Endometrium (tissue), 2 donors: ENCODE results near the gene GPR12.
"Not testable (repeated sequence)": the region's sequence is repeated elsewhere in the genome, so short reads cannot be mapped to it uniquely, and the experiment has no call there.

Source experiments
- FAIRE-seq: peaks from 2 replicates; lab custom pipeline; 2012; peaks lifted over from hg19 to GRCh38; lab: Jason Lieb, UNC
- donor health status: control.
- donor health status: control.

GPR12 gene

DNA sequence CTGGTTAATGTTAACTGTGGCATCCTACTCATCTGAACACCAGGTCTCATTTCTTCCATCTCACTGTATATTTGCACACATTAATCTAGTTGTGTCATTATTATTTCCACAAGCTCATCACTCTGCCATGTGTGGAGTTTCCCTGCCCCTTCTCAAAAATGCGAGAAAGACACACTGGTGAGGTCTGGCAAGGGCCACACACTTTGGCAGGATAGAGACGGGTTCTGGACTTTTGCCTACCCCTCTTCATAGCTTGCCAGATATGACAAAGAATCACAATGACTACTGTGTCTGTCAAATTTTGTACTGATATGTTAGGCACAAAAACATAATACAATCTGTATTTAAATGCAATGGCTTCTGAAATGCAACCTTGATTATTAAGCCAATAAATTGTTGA lies 12.9 kb downstream of the GPR12 start:
- no peak for FAIRE-seq

DNA sequence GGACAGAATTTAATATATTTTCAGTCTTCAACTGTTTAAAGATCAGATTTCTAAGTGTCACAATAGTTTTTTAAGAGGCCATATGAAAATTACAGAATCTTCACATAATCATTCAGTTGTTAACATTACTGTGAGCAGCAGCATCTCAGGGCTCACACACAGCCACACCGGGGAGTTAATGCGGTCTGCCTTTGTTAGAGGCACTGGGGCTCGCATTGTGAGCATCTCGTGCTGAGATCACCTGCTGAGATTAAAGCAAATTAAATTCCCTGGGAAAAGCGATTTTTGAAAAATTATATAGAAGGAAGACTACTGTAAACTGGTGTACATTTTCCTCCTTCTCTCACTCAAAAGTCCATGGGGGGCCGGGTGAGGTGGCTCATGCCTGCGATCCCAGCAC lies 16.6 kb downstream of the GPR12 start:
- no peak for FAIRE-seq

DNA sequence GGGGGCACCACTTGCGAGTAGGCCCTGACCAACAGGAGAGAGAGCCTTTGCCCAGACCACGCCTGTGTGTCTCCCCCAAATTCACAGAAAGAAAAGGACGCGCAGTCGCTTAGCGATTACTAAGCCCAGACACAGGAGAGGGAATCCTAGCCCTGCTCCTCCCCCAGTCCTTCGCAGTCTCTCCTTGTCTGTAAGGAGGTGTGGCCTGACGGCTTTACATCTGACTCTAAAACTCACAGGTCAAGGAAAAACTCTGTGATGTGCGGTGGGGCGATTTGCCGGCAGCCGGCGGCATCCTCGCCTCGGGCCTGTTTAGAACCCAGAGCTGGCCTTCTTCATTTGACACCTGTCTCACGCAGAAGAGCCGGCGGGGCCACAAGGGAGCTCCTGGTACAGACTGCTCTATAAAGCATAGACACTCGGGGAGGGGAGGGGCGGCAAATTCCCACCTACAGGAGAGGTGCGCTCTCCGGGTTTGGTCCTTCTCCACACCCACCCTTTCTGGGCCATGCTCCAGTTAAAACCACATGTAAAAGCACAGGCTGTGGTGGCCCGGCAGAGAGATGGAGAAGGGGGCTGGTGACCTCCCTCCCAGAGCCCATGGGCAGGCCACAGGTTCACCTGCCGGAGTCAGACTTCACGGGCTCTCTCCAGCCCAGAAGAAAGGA lies 17.8 kb downstream of the GPR12 start:
- no peak for FAIRE-seq

DNA sequence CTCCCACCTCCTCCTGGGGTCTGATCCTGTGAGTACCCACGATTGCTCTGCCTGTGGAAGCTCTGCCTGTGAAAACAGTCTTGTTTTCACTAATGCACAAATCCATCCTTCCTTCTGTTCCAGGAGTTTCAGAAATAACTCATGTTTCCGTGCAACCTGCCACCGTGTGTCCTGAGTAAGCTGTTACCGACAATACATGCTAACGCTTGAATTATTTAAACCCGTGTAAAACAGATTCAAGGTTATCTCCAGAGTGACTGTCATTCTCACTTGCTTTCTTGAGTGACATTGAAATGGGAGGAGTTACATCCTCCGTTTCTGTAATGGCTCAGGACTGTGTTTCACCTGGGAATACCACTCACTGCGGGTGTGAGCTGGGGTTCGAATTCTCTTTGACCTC lies 24.9 kb downstream of the GPR12 start:
- FAIRE-seq: no peak

DNA sequence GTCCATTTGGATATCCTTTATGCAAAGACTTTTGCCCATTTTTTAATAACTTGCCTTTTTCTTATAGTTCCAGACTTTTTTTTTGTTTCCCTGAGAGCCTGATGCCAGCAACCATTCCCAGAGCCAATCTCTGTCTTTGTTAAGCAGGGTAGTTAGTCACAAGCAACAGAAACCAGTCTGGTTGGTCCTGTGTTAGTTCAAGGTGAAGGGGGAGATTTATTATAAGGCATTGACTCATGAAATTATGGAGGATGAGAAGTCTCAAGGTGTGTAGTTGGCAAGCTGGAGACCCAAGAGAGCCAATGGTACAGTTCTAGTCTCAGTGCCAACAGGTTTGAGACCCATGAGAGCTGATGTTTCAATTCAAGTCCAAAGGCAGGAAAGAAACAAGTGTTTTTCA lies 33.0 kb downstream of the GPR12 start:
- FAIRE-seq: no peak

DNA sequence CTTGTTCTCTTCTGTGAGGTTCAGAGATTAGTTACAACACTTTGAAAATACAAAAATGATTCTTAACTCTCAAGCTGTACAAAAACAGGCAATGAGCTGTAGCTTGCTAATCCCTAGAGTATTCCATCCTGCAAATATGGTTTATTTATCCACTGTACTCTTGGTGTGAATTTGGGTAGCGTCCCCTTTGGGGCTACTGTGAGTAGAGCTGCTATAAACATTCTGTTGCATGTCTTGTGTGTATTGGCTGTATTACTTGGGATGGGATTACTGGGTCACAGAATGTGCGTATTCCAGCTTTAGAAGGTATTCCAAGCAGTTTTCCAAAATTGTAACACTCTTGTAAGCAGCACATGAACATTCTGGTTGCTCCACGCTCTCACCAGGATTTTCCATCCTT lies 33.5 kb downstream of the GPR12 start:
- no peak for FAIRE-seq

DNA sequence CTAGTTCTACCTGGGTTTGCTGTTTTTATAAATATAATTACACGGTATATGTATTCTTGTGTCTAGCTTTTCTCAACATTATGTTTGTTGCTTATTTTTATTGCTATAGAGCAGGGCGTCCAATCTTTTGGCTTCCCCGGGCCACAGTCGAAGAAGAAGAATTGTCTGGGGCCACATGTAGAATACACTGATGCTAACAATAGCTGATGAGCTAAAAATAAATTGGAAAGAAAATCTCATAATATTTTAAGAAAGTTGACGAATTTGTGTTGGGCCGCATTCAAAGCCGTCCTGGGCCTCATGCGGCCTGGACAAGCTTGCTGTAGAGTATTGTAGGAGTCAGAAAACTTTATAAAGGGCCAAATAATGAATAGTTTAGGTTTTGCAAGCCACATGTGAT lies 33.9 kb downstream of the GPR12 start:
- FAIRE-seq: no peak

DNA sequence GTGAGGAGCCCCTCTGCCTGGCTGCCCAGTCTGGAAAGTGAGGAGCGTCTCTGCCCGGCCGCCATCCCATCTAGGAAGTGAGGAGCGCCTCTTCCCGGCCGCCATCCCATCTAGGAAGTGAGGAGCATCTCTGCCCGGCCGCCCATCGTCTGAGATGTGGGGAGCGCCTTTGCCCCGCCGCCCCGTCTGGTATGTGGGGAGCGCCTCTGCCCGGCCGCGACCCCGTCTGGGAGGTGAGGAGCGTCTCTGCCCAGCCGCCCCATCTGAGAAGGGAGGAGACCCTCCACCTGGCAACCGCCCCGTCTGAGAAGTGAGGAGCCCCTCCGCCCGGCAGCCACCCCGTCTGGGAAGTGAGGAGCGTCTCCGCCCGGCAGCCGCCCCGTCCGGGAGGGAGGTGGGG lies 37.0 kb downstream of the GPR12 start:
- FAIRE-seq: not testable (repeated sequence)

DNA sequence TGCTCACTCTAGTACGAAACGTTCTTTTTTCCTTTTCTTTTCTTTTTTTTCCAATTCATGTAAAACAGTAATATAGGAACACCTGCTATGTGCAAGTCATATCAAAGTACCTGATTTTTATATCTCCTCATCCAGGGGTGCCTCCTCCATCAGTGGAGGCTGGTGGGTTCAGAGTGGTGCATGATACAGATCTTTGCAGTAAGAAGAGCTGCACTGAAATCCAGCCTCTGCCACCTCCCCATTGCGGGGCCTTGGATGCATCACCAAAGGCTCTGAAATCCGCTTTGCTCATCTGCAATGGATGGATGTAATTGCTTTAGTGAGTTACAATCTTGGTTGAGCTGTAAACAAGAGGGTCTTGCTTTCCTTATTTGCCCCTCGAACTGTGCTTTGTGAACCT lies 38.3 kb downstream of the GPR12 start:
- FAIRE-seq: no peak

DNA sequence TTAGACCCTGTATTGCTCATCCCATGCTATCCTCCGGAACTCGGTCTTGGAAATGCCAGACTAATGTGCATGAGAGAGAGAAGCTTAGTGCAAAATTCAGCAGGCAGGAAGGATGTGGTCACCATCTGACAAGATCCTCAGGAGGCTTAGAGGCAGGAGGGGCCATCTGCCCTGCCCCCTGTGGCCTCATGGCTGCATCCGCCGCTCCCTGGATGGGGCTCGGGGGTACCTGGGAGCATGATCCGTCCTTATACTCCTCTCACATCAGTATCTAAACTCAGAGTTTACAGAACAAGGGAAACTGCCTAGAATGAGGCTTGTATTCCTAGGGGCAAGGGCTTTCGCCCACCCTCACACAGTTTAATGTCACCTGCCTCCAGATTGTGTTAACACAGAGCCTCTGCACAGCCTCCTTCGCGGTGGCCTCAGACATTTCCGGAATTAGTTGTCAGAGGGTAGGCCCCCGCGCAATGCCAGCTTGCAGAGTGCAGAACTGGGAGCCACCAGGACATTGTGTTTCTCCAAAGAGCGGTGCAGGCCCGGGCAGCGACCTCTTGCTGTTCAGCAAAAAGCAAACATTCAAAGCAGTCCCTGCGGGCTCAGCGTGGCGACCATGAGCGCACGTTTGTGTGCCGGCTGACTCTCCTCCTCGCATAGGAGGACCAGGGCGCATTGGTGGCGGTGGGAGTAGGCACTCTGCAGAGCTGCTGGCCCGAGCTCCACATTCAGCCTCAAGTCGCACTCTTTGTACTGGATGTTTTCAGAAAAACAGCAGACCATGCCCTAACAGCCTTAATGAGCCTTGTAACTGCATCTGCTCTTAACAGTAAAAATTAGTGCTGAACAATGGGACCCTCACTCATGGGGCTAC lies 39.1 kb downstream of the GPR12 start:
- FAIRE-seq: no peak

DNA sequence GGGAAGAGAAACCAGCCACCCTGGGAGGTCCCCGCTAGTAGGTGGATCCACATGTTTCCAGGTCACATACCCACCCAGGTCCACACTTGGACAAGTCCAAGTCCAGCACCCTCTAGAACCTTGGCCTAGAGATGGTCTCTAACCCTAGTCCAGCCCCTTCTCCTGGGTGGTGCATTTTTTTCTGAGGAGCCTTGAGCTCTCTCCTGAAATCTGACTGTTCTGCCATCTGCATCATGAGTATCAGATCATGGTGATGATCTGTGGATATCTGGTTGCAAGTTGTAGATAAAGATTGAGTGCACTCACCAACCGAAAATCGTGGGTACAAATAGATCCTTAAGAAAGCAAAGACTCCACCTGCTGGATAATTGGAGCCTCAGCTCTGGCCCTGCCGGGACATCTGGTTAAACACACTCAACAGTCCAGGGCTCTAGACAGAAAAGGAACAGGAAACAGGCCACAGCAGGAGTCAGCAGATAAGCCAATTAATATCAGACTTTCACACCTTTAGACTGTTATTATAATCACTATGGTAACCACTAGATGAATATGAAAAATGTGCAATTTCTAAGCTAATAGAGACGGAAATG lies 41.1 kb downstream of the GPR12 start:
- no peak for FAIRE-seq

DNA sequence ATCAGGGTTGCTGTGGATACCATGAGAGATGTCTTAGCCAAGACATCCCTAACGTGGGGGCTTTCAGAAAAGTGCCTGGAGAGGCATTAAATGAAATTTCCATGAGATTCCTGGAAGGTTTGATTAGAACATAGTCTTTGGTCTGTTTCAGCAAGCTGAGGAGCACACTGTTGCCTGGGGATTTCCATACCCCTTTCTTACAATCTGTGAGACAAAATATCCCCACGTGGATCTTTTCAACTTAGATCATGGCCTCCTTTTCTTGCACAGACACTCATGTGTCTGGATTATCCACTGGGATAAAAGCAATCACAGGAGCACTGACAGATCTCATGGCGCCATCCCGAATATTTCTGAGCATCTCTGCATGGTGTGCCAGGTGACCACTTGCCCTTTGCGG lies 41.7 kb downstream of the GPR12 start:
- no peak for FAIRE-seq

DNA sequence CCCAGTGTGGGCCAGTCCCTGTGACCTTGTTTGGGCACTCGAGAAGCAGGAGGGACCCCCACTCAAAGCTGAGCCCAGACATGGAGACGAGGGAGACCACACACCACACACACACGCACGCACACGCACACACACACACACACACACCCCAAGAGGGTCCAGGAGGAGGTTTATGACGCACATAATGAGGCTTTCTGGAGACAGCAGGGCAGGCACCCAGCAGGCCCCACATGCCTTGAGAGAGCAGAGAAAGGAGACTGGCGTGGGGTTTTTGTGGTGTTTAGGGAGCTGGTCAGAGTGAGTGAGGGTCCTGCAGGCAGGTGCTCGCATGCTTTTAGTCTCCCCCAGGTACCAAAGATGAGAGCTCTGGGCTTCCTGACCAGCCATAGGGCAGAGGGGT lies 42.4 kb downstream of the GPR12 start:
- no peak for FAIRE-seq

DNA sequence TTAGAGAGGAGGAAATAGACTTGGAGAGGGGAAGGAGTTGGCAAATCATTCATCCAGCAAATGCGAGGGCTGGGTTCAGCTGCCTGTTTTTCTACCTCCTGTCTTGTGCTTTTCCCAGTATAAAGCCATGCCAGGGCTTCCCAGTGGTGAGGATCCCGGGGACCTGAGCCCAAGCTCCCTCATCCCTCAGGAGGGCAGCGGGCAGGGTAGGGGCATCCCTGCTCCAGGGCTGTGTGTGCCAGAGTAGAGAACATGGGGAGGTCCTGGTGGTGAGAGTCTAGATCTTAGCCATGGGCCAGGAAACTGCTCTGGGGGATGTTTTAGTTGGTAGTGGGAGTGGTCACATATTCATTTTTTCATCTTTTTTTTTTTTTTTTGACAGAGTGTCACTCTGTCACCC lies 43.6 kb downstream of the GPR12 start:
- no peak for FAIRE-seq

DNA sequence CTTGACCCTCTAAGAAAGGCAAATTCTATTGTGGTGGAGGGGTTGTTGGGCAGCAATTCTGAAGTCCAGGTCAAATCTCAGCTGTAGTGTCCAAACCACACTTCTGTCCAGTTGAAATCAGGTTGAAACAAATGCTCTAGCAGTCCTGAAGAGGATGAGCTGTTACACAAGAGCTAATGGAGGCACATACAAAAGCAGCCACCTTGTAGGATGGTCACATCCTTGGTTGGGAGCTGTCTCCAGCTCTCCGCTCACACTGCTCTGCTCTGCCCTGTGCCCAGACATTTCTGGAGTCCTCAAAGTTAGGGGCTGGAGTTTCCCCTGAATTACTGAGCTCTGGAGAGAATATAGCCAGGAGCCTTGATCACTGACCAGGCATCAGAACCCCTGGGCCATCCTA lies 47.2 kb downstream of the GPR12 start:
- no peak for FAIRE-seq

DNA sequence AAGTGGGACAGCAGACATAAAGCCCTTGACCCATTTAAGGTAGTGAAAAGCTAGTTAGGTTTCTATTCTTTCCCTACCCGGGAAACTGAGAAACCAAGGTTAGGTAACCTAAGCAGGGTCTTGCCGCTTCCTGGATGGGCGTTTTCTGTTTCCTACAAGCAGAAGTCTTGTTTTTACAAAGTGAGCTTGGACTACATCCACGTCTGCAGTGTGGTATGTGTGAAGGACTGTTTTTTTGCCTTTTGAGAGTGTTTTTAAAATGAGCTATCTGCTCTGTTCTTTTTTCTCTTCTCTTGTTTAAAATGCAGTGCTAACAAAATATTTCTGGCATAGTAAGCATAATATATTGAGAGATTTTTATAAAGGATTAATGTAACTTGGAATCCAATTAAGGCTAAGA lies 49.4 kb downstream of the GPR12 start:
- FAIRE-seq: no peak

DNA sequence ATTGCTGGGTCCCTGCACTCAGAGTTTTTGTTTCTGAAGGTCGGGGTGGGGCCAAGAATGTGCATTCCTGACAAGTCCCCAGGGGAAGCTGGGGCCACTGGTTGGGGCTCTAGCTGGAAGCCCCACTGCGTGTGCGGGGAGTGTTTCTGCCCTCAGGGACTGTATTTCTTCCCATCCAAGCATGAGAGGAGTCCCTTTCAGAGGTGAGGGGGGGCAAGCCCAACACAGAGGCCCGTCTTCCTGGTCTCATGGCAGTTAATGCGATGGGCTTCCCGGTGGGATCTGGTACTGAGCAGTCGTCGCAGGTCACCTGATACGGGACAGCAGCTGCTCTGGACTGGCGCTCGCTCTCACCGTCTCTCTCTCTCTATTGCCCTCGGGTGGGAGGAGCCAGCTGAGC lies 50.4 kb downstream of the GPR12 start:
- FAIRE-seq: no peak

DNA sequence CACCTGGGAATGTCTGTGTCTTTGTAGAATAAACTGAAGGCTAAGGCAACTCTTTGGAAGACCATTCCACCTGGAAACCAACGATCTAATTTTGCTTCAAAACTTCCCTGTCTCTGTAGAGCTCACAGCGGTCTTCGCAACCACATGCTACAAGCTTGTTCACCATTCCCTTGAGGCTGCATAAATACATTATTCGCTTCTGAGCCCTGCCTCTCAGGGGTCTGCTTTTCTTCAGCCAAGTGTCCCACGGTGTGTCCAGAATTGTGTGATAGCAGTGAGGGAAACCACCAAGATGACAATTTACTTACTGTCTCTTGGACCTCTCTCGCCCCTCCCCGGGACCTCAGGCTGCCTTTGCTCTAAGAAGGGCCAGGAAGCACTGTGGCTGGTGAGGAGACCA lies 51.1 kb downstream of the GPR12 start:
- no peak for FAIRE-seq

DNA sequence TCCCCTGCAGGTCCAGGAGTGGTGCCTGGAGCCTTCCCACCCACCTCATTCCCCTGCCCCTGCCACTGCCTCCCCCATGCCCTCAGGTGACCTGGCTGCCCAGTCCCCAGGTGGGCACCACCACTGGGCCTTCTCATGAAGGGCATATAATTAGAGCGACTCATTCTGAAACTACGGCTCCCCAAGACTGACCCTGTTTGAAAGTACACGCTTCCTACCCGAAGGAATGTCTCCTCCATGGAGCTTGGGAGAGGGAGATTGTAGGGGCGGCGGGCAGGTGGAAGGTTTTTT lies 52.6 kb downstream of the GPR12 start:
- no peak for FAIRE-seq

DNA sequence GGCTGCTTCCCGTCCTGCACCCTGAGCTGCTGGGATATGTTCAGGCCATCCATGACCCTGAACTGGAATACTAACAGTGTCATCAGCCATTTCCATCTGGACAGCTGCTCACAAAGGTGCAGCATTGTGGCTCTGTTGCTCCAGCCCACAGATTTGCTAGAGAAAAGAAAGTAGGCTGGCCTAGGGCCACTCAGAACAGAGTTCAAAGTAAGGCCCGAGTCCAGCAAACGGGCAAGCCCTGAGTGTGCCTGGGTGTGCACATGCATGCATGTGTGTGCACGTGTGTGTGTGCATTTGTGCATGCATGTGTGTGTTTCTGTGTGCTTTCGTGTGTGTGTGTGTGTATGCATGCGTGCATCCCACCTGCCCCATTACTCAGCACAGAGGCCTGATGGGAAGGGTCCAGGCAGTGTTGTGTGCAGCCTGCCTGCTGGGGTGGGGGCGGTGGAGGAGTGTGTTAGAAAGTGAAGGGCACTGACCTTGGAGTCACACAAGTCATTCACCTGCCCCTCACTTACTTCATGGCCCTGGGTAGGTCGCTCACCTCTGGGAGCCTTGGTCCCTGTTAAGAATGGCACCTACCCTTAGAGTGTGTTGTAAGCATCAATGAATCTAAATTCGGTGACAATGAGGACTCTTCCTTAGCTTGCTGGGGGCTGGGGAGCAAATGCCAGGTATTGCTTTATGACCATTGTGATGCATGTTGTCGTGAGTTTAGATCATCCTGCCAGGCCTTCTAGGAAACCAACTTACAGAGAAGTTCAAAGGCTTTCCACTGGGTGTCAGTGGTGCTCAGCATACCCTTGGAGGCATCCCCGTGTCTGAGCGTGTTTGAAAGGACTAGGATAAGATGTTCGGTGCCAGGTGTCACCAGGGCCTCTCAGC lies 53.2 kb downstream of the GPR12 start:
- no peak for FAIRE-seq

DNA sequence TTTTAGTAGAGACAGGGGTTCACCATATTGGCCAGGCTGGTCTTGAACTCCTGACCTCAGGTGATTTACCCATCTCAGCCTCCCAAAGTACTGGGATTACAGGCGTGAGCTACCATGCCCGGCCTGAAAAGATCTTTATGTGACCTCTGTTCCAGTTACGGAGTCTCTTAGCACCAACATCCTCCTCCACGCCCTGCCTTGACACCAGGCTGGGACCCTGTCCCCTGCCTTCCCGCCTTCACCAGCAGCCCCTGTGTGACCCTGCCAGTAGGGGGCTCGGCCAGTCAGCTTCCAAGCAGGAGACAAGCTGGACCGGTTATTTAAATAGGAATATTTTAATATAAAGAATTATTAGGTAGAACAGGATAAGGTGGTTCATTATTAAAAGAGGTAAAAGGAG lies 54.2 kb downstream of the GPR12 start:
- FAIRE-seq: no peak

DNA sequence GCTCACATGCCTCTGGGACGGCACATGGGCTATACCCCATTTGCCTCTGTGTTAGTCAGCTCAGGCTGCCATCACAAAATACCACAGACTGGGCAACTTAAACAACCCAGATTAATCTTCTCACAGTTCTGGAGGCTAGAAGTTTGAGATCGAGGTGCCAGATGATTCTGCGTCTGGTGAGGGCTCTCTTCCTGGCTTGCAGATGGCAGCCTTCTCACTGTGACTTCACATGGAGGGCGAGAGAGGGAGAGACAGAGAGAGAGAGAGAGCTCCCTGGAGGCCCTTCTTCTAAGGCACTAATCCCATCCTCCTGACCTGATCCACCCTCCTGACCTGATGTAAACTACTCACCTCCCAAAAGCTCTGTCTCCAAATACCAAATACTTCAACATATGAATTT lies 55.0 kb downstream of the GPR12 start:
- FAIRE-seq: no peak
